ENCODE results near the gene STOX2.

The STOX2 gene

GRCh38 chr4:183987987-183988392, 82.9 kb downstream of the STOX2 start:
- DNase-seq, result peak; percentile 62 to 72

- no peak for DNase-seq
These were observed 83.8 kb downstream of the STOX2 start for GRCh38 chr4:183988874-183989273.

- DNase-seq, result peak; percentile 84 to 89
These were observed 84.4 kb downstream of the STOX2 start for GRCh38 chr4:183989461-183989860.

GRCh38 chr4:183989931-183990330, 84.8 kb downstream of the STOX2 start:
- no peak for DNase-seq

GRCh38 chr4:183993676-183994075, 88.6 kb downstream of the STOX2 start:
- DNase-seq, result no peak

GRCh38 chr4:183995570-183995969, 90.5 kb downstream of the STOX2 start:
- DNase-seq, result no peak

- no peak for DNase-seq
These were observed 91.8 kb downstream of the STOX2 start for GRCh38 chr4:183996868-183997267.

GRCh38 chr4:183999435-183999834, 94.3 kb downstream of the STOX2 start:
- no peak for DNase-seq

- no peak for DNase-seq
These were observed 95.6 kb downstream of the STOX2 start for GRCh38 chr4:184000457-184001396.

- no peak for DNase-seq
These were observed 98.3 kb downstream of the STOX2 start for GRCh38 chr4:184003433-184003832.

- DNase-seq, result no peak
These were observed 102.8 kb downstream of the STOX2 start for GRCh38 chr4:184007891-184008290.

- no peak for DNase-seq
These were observed 105.6 kb downstream of the STOX2 start for GRCh38 chr4:184010696-184011095.

- DNase-seq, result no peak
These were observed 106.8 kb downstream of the STOX2 start for GRCh38 chr4:184011826-184012380.

GRCh38 chr4:184012937-184013336, 107.8 kb downstream of the STOX2 start:
- no peak for DNase-seq

- DNase-seq, result no peak
These were observed 109.2 kb downstream of the STOX2 start for GRCh38 chr4:184014301-184014700.

GRCh38 chr4:184016759-184017668, 111.9 kb downstream of the STOX2 start:
- DNase-seq, result no peak

GRCh38 chr4:184019076-184019475, 114.0 kb downstream of the STOX2 start:
- no peak for DNase-seq

- DNase-seq, result no peak
These were observed 114.8 kb downstream of the STOX2 start for GRCh38 chr4:184019667-184020623.

- no peak for DNase-seq
These were observed 116.3 kb downstream of the STOX2 start for GRCh38 chr4:184021389-184021788.

- no peak for DNase-seq
These were observed 117.7 kb downstream of the STOX2 start for GRCh38 chr4:184022679-184023383.

- no peak for DNase-seq
These were observed 119.5 kb downstream of the STOX2 start for GRCh38 chr4:184024637-184025036.

Data from AML-193 (cell line).